Posterior cingulate gyrus (tissue), 11 donors: ENCODE data around the gene TCP11.

ENCODE experiments used
- DNase-seq, 10 donors: peaks; one replicate each; pipeline versions ENCODE4 v3.0.0 to v3.0.0-alpha.2; 2020 to 2021; ENCODE audit warnings: mixed read lengths in 3 of 10
- intact Hi-C: fragments of 100-400 bp; cut with DNase I; formaldehyde crosslinking; loops from one replicate; pipeline ENCODE4 v1.15.1; 2023

TCP11 gene

DNA sequence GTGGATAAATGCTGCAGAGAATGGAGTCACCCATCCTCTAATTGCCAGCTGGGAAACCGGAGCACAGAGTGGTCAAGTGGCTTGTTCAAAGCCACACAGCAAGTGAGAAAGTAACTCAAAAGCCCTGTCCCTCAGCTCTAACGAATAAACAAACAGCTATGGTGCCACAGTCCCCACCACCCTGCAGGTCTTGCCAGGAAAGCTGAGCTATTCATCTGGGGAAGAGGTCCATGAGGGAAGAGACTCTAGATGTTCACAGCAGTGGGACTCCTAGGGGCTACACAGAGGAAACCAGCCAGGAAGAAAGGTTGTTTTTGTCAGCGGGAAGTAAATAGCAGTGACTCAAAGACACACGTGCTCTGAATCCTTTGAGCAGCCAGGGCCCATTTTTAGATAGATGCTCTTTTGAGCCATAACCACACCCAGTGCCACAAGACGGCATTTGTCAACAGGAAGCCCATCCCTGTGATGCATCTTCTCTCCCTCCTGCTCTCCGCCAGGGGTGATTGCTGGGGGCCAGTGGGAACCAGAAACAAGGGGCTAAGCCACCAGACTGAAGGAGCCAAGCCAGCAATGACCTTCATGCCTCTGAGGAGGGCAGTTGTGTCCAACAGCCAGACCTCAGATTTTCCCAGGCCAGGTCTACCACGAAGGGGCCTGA lies 32.4 kb upstream of the TCP11 start:
- no peak for DNase-seq
- intact Hi-C loops: no loop called here

- no peak for DNase-seq
- intact Hi-C loops: no loop called here
These were observed 31.9 kb upstream of the TCP11 start for GRCh38 chr6:35173044-35173426.

DNA sequence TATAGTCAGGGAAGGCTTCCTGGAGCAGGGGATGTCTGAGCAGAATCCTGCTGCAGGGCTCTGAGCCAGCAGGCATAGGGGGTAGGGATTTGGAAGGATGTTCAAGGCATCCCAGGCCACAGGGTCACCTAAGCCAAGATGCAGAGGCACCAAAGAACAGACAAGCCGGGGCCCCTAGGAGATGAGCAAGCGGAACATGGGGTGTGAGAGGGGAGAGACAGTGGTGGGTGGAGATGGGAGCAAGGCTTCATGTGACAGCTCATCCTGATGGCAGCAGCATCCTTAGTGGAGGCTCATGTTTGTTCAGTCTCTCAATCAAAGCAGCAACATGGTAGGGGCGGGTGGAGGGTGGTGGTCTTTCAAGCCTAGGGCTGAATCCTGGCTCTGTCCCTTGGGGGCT lies 29.8 kb upstream of the TCP11 start:
- DNase-seq: no peak
- intact Hi-C loops: no loop called here

- intact Hi-C loops: no loop called here
- no peak for DNase-seq
These were observed 29.0 kb upstream of the TCP11 start for GRCh38 chr6:35170166-35170565.

DNA sequence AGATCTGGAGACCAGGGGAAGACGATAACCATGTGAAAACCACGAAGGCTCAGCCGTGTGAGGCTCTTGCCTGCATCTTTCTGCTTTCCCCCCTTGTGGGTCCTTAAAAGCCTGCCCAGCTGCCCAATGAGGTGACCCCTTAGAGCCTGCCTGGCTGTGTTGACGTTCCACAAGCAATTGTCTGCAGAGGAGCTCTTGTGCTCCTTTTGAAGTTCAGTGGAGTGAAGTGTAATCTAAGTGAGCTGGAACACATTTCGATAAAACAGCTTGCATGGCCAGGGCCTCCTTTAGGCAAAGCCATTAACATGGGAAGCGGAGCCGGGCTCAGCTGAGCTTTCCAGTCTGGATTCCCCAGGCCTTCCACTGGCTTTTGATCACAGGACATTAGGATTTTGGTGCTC lies 27.3 kb upstream of the TCP11 start:
- no peak for DNase-seq
- intact Hi-C loops: no loop called here

GRCh38 chr6:35167505-35167904 lies 26.4 kb upstream of the TCP11 start:
- no peak for DNase-seq
- intact Hi-C loops: no loop called here

GRCh38 chr6:35166520-35166919 lies 25.4 kb upstream of the TCP11 start:
- intact Hi-C loops: no loop called here

DNA sequence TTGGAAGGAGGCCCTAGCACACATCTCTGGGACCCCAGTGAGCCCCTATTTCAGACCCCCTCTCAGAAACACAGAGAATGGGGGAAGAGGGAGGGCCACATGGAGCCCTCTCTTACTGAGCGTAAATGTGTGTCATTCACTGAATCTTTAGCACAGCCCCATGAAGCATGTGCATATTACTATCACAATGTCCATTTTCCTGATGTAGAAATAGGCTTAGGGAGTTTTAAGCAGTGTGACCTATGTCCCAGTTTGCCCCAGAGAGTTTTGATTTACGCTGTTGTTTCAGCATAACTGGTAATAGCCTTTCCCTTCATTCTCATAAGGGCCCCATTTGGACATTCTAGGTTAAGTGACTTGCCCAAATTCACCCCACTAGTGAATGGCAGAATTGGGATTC lies 25.0 kb upstream of the TCP11 start:
- no peak for DNase-seq
- intact Hi-C loops: no loop called here

More at GRCh38 chr6:35166520-35166919, 25.4 kb upstream of the TCP11 start:
- no peak for DNase-seq

GRCh38 chr6:35165630-35166071 lies 24.5 kb upstream of the TCP11 start:
- DNase-seq: no peak
- intact Hi-C loops: no loop called here

DNA sequence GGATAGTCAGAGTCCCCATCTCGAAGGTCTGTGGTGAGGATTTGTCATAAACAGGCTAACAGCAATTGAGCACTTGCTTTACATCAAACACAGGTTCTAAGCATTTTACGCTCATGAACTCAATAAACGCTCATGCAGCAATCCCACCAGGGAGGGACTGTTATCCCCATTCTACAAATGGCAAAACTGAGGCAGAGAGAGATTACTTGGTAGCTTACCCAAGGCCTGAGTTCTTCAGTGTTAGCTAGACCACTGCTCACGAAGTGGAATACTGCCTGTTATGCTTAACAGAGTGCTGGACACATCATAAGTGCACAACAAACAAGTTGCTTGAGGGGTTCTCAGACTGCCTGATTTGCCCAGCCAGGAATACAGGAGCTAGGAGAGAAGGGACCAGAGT lies 23.7 kb upstream of the TCP11 start:
- DNase-seq: no peak
- intact Hi-C loops: no loop called here

DNA sequence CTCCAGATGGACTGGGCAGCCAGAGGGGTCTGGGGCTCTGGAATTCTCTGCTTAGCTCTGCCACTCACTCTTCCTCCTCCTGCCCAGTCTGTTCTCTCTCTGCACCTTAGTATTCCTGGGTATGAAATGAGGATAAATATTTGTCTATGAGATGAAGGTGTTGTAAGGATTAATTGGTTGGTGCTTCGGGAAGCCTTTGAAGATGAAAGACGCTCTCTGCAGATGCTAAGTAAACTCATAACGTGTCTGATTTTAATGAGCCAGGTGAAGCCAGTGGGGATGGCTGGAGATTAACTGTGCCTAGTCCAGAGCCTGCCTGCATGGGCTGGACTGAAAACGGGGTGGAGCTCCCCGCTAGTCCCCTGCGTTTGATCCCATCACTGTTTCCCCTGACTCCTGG lies 23.1 kb upstream of the TCP11 start:
- intact Hi-C loops: no loop called here
- no peak for DNase-seq

GRCh38 chr6:35163836-35164235 lies 22.7 kb upstream of the TCP11 start:
- no peak for DNase-seq
- intact Hi-C loops: no loop called here

DNA sequence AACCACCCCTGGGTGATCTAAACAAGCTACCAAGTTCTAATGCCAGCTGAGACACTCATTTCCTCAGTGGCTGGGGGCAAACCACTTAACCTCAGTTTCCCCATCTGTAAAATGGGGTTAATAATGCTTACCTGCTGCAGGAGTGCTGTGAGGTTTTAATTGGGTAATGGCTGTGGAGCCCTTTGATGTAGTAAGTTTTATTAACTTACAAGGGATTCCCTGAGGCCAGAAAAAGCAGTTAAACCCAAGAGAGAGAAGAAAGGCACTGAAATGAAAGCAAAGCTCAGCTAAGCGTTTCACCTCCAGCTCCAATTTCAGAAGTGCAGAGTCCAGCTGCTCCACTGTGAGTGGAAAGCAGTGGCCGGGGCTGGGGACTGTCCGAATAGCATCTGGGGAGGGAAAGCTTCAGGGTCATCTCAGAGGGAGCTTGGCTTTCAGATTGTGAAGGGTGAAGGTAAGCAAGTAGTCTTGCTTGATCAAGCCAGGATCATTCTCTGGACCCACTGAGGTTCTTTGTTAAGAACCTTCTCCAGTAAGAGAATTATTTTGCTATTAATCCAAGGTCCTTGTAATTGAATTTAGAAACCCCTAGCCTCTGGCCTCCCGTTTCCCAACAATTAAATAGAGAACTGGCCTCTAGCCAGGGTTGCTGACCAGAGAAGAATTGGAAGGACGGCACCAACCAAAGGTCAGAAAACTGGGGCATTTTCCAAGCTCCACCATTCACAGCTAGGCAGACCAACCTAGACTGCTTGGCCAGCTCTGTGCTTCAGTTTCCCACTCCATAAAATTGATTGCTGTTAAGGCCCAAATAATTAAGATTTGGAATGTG lies 20.9 kb upstream of the TCP11 start:
- intact Hi-C loops: no loop called here
- DNase-seq: no peak

GRCh38 chr6:35161266-35161665 lies 20.1 kb upstream of the TCP11 start:
- intact Hi-C loops: no loop called here
- no peak for DNase-seq

DNA sequence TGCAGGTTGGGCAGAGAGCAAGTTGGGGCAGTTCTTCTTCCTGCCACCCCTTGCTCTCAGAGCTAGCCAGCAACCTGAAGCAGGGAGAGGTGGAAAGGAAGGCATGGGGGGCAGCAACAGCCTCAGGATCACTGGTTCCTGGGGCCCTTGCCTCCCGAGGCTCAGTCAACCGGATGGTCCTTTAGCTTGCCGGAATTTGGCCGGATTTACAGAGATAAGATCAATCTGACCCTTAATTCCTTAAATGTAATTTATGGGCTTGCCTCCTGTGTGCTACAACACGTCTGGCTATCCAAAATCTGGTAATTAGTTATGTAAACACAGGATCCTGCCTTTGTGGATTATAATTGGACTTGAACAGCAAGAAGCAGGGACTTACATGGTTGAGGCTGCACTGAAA lies 19.5 kb upstream of the TCP11 start:
- intact Hi-C loops: no loop called here
- no peak for DNase-seq

DNA sequence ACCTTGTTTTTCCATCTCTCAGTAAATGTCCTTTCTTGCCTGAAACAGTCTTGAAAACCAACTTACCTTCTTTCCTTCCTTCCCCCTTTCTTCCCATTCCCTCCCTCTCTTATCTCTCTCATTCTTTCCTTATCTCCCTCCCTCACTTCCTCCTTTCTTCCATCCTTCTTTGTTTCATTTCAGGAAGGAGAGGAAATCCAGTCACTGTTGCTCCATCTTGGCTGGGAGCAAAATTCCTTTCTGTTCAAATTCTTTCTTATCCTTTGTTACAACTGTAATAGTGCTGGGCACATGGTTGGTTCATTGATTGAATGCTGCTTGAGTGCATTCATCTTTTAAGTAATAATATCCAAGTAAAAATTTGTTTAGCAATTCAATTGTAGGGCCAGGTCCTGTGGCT lies 17.4 kb upstream of the TCP11 start:
- no peak for DNase-seq
- intact Hi-C loops: no loop called here

DNA sequence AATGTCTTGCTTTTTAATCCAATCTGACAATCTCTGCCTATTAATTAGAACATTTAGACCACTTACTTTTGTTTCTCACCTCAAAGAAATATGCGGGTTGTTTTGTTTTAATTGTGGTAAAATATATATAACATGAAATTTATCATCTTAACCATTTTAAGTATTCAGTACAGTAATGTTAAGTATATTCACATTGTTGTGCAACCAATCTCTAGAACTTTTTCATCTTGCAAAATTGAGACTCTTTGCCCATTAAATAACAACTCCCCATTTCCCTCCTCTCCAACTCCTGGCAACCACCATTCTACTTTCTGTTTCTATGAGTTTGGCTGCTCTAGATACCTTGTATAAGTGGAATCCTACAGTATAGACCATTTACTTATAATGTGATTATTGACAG lies 13.8 kb upstream of the TCP11 start:
- intact Hi-C loops: no loop called here
- DNase-seq: no peak

- intact Hi-C loops: no loop called here
- no peak for DNase-seq
These were observed 13.1 kb upstream of the TCP11 start for GRCh38 chr6:35154262-35154661.

DNA sequence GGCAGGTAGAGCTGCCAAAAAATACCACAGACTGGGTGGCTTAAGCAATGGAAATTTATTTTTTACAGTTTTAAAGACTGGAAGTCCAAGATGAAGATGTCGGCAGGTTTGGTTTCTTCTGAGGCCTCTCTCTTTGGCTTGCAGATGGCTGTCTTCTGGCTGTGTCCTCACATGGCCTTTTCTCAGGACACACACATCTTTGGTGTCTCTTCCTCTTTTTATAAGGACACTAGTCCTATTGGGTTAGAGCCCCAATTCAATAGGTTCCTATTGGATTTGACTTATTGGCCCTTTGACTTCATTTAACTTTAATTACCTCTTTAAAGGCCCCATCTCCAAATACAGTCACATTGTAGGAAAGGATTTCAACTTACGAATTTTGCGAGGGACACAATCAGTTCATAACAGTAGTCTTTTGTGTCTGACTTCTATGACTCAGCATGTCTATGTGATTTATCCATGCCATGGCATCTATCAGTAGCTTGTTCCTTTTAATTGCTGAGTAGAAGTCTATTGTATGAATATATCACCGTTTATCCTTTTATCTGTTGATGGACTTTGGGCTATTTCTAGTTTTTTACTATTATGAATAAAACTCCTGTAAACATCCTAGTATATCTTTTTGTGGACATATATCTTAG lies 11.0 kb upstream of the TCP11 start:
- intact Hi-C loops: no loop called here
- no peak for DNase-seq

DNA sequence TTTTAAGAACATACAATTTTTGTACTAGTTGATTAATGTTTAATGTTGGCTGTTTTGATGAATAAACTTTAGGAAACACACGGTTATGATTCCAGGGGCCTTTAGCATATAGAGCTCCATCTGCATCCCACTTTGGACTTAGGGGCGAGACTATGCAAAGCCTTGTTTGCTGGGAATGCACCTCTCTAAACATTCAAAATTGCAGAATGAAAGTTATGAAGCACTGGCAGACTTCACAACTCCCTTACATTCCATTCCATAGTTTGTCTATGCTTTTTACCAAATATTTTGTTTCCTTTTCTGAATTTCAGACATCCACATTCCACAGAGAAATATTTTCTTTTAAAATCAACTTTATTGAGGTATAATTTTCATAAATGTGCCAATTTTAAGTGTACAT lies 10.3 kb upstream of the TCP11 start:
- intact Hi-C loops: no loop called here

GRCh38 chr6:35149891-35150566 lies 8.9 kb upstream of the TCP11 start:
- intact Hi-C loops: loop anchor here (10.0 kb wide), 1 partner anchor 265 kb away; the partner anchor contains the start of genes ANKS1A and TAF11

More for the DNA sequence above, 10.3 kb upstream of the TCP11 start:
- DNase-seq: no peak

More at GRCh38 chr6:35149891-35150566, 8.9 kb upstream of the TCP11 start:
- no peak for DNase-seq
